Measurements from ENCODE around the gene CCT2.

Gene CCT2

GRCh38 chr12:69644511-69644910 lies 59.3 kb downstream of the CCT2 start:
- no peak for DNase-seq

- no peak for DNase-seq
Observed at GRCh38 chr12:69645031-69645430, 59.8 kb downstream of the CCT2 start.

- DNase-seq = no peak
Observed at GRCh38 chr12:69647178-69647577, 61.9 kb downstream of the CCT2 start.

GRCh38 chr12:69648476-69648875 lies 63.2 kb downstream of the CCT2 start:
- no peak for DNase-seq

- no peak for DNase-seq
Observed at GRCh38 chr12:69649529-69649928, 64.3 kb downstream of the CCT2 start.
